ENCODE measurements around the gene SLCO1B1. TPM values are rescaled to one million over a fixed set of nuclear protein-coding genes. Genes with fewer than 3 reads are reported as not detected.

Gene SLCO1B1
- polyA plus RNA-seq, 1 of the 3 experiments (the other 2 are of a cell fraction): not detected

GRCh38 chr12:21264232-21264631 lies 133.2 kb downstream of the SLCO1B1 start:
- no peaks in the 10 kb centered on the region for H3K79me2 ChIP-seq (ENCODE audit: insufficient read depth)
- DNase-seq: no peak
- ChIA-PET POLR2A (no interaction called here), CTCF (no interaction called here)
- H3K9ac ChIP-seq: no peak overlapping the region
- no peak overlapping the region for H3K4me2 ChIP-seq
- H3K9me3 ChIP-seq: no peaks in the 10 kb centered on the region
- H3K9me2 ChIP-seq: no peaks in the 10 kb centered on the region
- no peaks in the 10 kb centered on the region for H4K20me1 ChIP-seq (ENCODE audit: insufficient read depth)
- no peaks in the 10 kb centered on the region for H3K36me3 ChIP-seq (replicated peaks in 1 of 2; ENCODE audit: control insufficient read depth in 1 of 2, insufficient read depth in 2 of 2, low read length in 1 of 2)
- H3F3A ChIP-seq (replicated peaks; ENCODE audit: insufficient read depth): no peaks in the 10 kb centered on the region
- TF ChIP-seq USF1 (IDR thresholded peaks at IDR 0.05; ENCODE audit: borderline replicate concordance, low read depth) (no peak), RXRA (IDR thresholded peaks at IDR 0.05; ENCODE audit: borderline replicate concordance, low read depth) (no peak), EZH2phosphoT487 (IDR thresholded peaks at IDR 0.05; ENCODE audit: borderline replicate concordance, low read depth) (no peak), GABPA (IDR thresholded peaks at IDR 0.05; ENCODE audit: low read depth) (no peak), RFX5 (IDR thresholded peaks at IDR 0.05; ENCODE audit: low read length) (no peak), FOSL2 (IDR thresholded peaks at IDR 0.05; ENCODE audit: borderline replicate concordance, low read depth) (no peak), MEF2A (IDR thresholded peaks at IDR 0.05; ENCODE audit: borderline replicate concordance, low read depth) (no peak)
- H3K27me3 ChIP-seq (ENCODE audit: insufficient read depth): no peaks in the 10 kb centered on the region
- H3K4me1 ChIP-seq (ENCODE audit: control insufficient read depth in 1 of 2, insufficient read depth in 2 of 2, low read depth in 1 of 2, low read length in 1 of 2): no peaks in the 10 kb centered on the region
- H3K4me3 ChIP-seq (ENCODE audit: low read depth in 2 of 2, low read length in 1 of 2): no peak overlapping the region
- no peak overlapping the region for H2AFZ ChIP-seq (ENCODE audit: low read depth)
- no peak overlapping the region for H3K27ac ChIP-seq (ENCODE audit: low read depth in 2 of 2, low read length in 1 of 2)

GRCh38 chr12:21265932-21266331 lies 134.9 kb downstream of the SLCO1B1 start:
- 3% methylated on average over 4 of the region's 4 CpGs for WGBS (ENCODE audit: low lambda C conversion rate)
- Histone ChIP-seq H3F3A (replicated peaks; ENCODE audit: insufficient read depth) (no peaks in the 10 kb centered on the region), H3K9me2 (no peaks in the 10 kb centered on the region), H3K9ac (no peak overlapping the region), H2AFZ (ENCODE audit: low read depth) (no peak overlapping the region), H3K79me2 (ENCODE audit: insufficient read depth) (no peaks in the 10 kb centered on the region), H3K36me3 (replicated peaks in 1 of 2; ENCODE audit: control insufficient read depth in 1 of 2, insufficient read depth in 2 of 2, low read length in 1 of 2) (no peaks in the 10 kb centered on the region), H3K4me1 (ENCODE audit: control insufficient read depth in 1 of 2, insufficient read depth in 2 of 2, low read depth in 1 of 2, low read length in 1 of 2) (no peaks in the 10 kb centered on the region), H3K27ac (ENCODE audit: low read depth in 2 of 2, low read length in 1 of 2) (no peak overlapping the region), H3K9me3 (no peaks in the 10 kb centered on the region), H3K27me3 (ENCODE audit: insufficient read depth) (no peaks in the 10 kb centered on the region), H4K20me1 (ENCODE audit: insufficient read depth) (no peaks in the 10 kb centered on the region), H3K4me2 (no peak overlapping the region), H3K4me3 (ENCODE audit: low read depth in 2 of 2, low read length in 1 of 2) (no peak overlapping the region)
- DNase-seq: no peak
- TF ChIP-seq TEAD4 (IDR thresholded peaks at IDR 0.05; ENCODE audit: borderline replicate concordance, insufficient read depth): no peak
- CTCF ChIA-PET: no interaction called here
- POLR2A ChIA-PET: no interaction called here

GRCh38 chr12:21276826-21277225 lies 145.8 kb downstream of the SLCO1B1 start:
- H3F3A ChIP-seq (replicated peaks; ENCODE audit: insufficient read depth): no peaks in the 10 kb centered on the region
- no peaks in the 10 kb centered on the region for H3K4me1 ChIP-seq (ENCODE audit: control insufficient read depth in 1 of 2, insufficient read depth in 2 of 2, low read depth in 1 of 2, low read length in 1 of 2)
- ChIA-PET CTCF (no interaction called here), POLR2A (no interaction called here)
- H3K36me3 ChIP-seq (replicated peaks in 1 of 2; ENCODE audit: control insufficient read depth in 1 of 2, insufficient read depth in 2 of 2, low read length in 1 of 2): no peaks in the 10 kb centered on the region
- no peaks in the 10 kb centered on the region for H4K20me1 ChIP-seq (ENCODE audit: insufficient read depth)
- no CpG with 5 or more reads among the region's 2 CpGs for WGBS (ENCODE audit: low lambda C conversion rate)
- no peaks in the 10 kb centered on the region; the same call in 1 of the 2 replicates for H3K9me3 ChIP-seq
- no peaks in the 10 kb centered on the region for H3K9me2 ChIP-seq
- no peaks in the 10 kb centered on the region for H3K79me2 ChIP-seq (ENCODE audit: insufficient read depth)
- H3K27ac ChIP-seq (ENCODE audit: low read depth in 2 of 2, low read length in 1 of 2): no peak overlapping the region
- no peak overlapping the region for H3K4me3 ChIP-seq (ENCODE audit: low read depth in 2 of 2, low read length in 1 of 2)
- no peaks in the 10 kb centered on the region for H3K27me3 ChIP-seq (ENCODE audit: insufficient read depth)
- no peak for DNase-seq
- H3K4me2 ChIP-seq: no peak overlapping the region
- H2AFZ ChIP-seq (ENCODE audit: low read depth): no peak overlapping the region
- no peak overlapping the region for H3K9ac ChIP-seq
- TF ChIP-seq EZH2phosphoT487 (IDR thresholded peaks at IDR 0.05; ENCODE audit: borderline replicate concordance, low read depth) (no peak), GABPA (IDR thresholded peaks at IDR 0.05; ENCODE audit: low read depth) (no peak), ZBTB33 (IDR thresholded peaks at IDR 0.05; ENCODE audit: borderline replicate concordance, low read depth) (no peak), SIN3A (IDR thresholded peaks at IDR 0.05; ENCODE audit: borderline replicate concordance, low read depth, low read length) (no peak), NFIC (IDR thresholded peaks at IDR 0.05; ENCODE audit: borderline replicate concordance) (no peak), SMC3 (IDR thresholded peaks at IDR 0.05; ENCODE audit: low read depth, low read length) (no peak), MAX (IDR thresholded peaks at IDR 0.05; ENCODE audit: low read depth) (no peak), IRF3 (IDR thresholded peaks at IDR 0.05; ENCODE audit: low read depth, low read length) (no peak), CHD2 (IDR thresholded peaks at IDR 0.05; ENCODE audit: low read length, partially characterized antibody) (no peak), USF2 (IDR thresholded peaks at IDR 0.05; ENCODE audit: borderline replicate concordance, low read depth, low read length) (no peak), TAF1 (IDR thresholded peaks at IDR 0.05; ENCODE audit: borderline replicate concordance, low read depth, low read length) (no peak), EP300 (IDR thresholded peaks at IDR 0.05; ENCODE audit: borderline replicate concordance in 1 of 2, low read depth in 1 of 2, low read length in 1 of 2) (no peak), MEF2A (IDR thresholded peaks at IDR 0.05; ENCODE audit: borderline replicate concordance, low read depth) (no peak)

All from SK-N-SH (cell line).